HG03108 (cell line): ENCODE data around the gene THAP8.

Source experiments
- ATAC-seq: cut with Tn5 transposase; IDR thresholded peaks from one replicate; pipeline ENCODE4 v1.9.1; 2021; ENCODE audit warnings: moderate library complexity; ENCODE audit not compliant: unreplicated experiment

Gene THAP8

GRCh38 chr19:36054119-36054732 is at the start of gene THAP8:
Gene THAP8, minus strand, starts transcription at chr19:36054285. Its CDS starts 68 bp downstream, at chr19:36054217.
- ATAC-seq, result peak; percentile 74

GRCh38 chr19:36103040-36103626 is 49.0 kb upstream of the THAP8 start:
- ATAC-seq, result no peak

- no peak for ATAC-seq
Measured at GRCh38 chr19:36101550-36102327, 47.7 kb upstream of the THAP8 start.

- ATAC-seq, result no peak
Measured at GRCh38 chr19:36100476-36100875, 46.4 kb upstream of the THAP8 start.

GRCh38 chr19:36099166-36099785 is 45.2 kb upstream of the THAP8 start:
- no peak for ATAC-seq

- ATAC-seq, result no peak
Measured at GRCh38 chr19:36097036-36097435, 43.0 kb upstream of the THAP8 start.

- ATAC-seq, result no peak
Measured at GRCh38 chr19:36093687-36094086, 39.6 kb upstream of the THAP8 start.

GRCh38 chr19:36093146-36093662 is 39.1 kb upstream of the THAP8 start:
- no peak for ATAC-seq

- no peak for ATAC-seq
Measured at GRCh38 chr19:36092566-36092965, 38.5 kb upstream of the THAP8 start.

GRCh38 chr19:36090910-36091695 is 37.0 kb upstream of the THAP8 start:
- ATAC-seq, result no peak

GRCh38 chr19:36089847-36090246 is 35.8 kb upstream of the THAP8 start:
- ATAC-seq, result no peak

GRCh38 chr19:36086326-36086725 is 32.2 kb upstream of the THAP8 start:
- no peak for ATAC-seq

GRCh38 chr19:36084231-36085009 is 30.3 kb upstream of the THAP8 start:
- no peak for ATAC-seq

- no peak for ATAC-seq
Measured at GRCh38 chr19:36082916-36083315, 28.8 kb upstream of the THAP8 start.

- ATAC-seq, result no peak
Measured at GRCh38 chr19:36081894-36082293, 27.8 kb upstream of the THAP8 start.

GRCh38 chr19:36081385-36081784 is 27.3 kb upstream of the THAP8 start:
- no peak for ATAC-seq

GRCh38 chr19:36079389-36079945 is 25.4 kb upstream of the THAP8 start:
- no peak for ATAC-seq

- ATAC-seq, result no peak
Measured at GRCh38 chr19:36073121-36073876, 19.2 kb upstream of the THAP8 start.

GRCh38 chr19:36072081-36072480 is 18.0 kb upstream of the THAP8 start:
- ATAC-seq, result no peak
